Stomach smooth muscle (tissue), 2 donors: Measurements from ENCODE around the gene KCNJ6.
"Not testable (repeated sequence)": the region's sequence is repeated elsewhere in the genome, so short reads cannot be mapped to it uniquely, and the experiment has no call there.

ENCODE experiments used
- H3K27ac ChIP-seq: one replicate; pipeline ENCODE4 v1.7.0; 2013; ENCODE audit warnings: mild to moderate bottlenecking, low read length, inconsistent platforms
- H3K27me3 ChIP-seq, 2 donors: one replicate each; pipeline ENCODE4 v1.7.0; 2013; ENCODE audit warnings: low read length in 2 of 2; ENCODE audit not compliant: insufficient read depth in 2 of 2, control insufficient read depth in 1 of 2
- H3K36me3 ChIP-seq, 2 donors: one replicate each; pipeline ENCODE4 v1.7.0; 2013; ENCODE audit warnings: low read length in 2 of 2; ENCODE audit not compliant: control insufficient read depth in 2 of 2, insufficient read depth in 2 of 2
- H3K4me1 ChIP-seq: one replicate; pipeline ENCODE4 v1.7.0; 2013; ENCODE audit warnings: low read length; ENCODE audit not compliant: control insufficient read depth, insufficient read depth
- H3K4me3 ChIP-seq, 2 donors: one replicate each; pipeline ENCODE4 v1.7.0; 2013; ENCODE audit warnings: low read length in 2 of 2
- H3K9ac ChIP-seq, 2 donors: one replicate each; pipeline ENCODE4 v1.7.0; 2013; ENCODE audit warnings: low read length in 2 of 2, mild to moderate bottlenecking in 1 of 2
- H3K9me3 ChIP-seq, 2 donors: one replicate each; pipeline ENCODE4 v1.7.0; 2013; ENCODE audit warnings: low read length in 2 of 2; ENCODE audit not compliant: control insufficient read depth in 2 of 2
- donor health status: healthy.
- donor health status: Pancreatic carcinoma.

Gene KCNJ6

GRCh38 chr21:37761406-37761805 is 154.9 kb downstream of the KCNJ6 start:
- H3K27me3 ChIP-seq, result peaks cover 5 to 17% of the 10 kb centered on the region in 2 donors
- not testable (repeated sequence) for H3K36me3 ChIP-seq, H3K9me3 ChIP-seq, H3K27ac ChIP-seq, H3K4me1 ChIP-seq, H3K4me3 ChIP-seq, H3K9ac ChIP-seq

- Histone ChIP-seq H3K27ac (no peak overlapping the region), H3K36me3 (no peaks in the 10 kb centered on the region), H3K27me3 (peaks cover 5 to 17% of the 10 kb centered on the region in 2 donors), H3K9ac (no peak overlapping the region), H3K9me3 (no peaks in the 10 kb centered on the region), H3K4me3 (no peak overlapping the region), H3K4me1 (no peaks in the 10 kb centered on the region)
Measured at GRCh38 chr21:37759777-37760176, 156.5 kb downstream of the KCNJ6 start.

- Histone ChIP-seq H3K4me1 (no peaks in the 10 kb centered on the region), H3K4me3 (no peak overlapping the region), H3K36me3 (no peaks in the 10 kb centered on the region), H3K27me3 (peaks cover 5 to 17% of the 10 kb centered on the region in 2 donors), H3K9ac (no peak overlapping the region), H3K9me3 (no peaks in the 10 kb centered on the region), H3K27ac (no peak overlapping the region)
Measured at GRCh38 chr21:37758982-37759381, 157.3 kb downstream of the KCNJ6 start.

- H3K9me3 ChIP-seq, result no peaks in the 10 kb centered on the region
- no peak overlapping the region for H3K9ac ChIP-seq
- peaks cover 5 to 17% of the 10 kb centered on the region in 2 donors for H3K27me3 ChIP-seq
- H3K4me1 ChIP-seq, result no peaks in the 10 kb centered on the region
- no peaks in the 10 kb centered on the region for H3K36me3 ChIP-seq
- H3K4me3 ChIP-seq, result no peak overlapping the region
- H3K27ac ChIP-seq, result no peak overlapping the region
Measured at GRCh38 chr21:37757606-37758376, 158.5 kb downstream of the KCNJ6 start.

GRCh38 chr21:37753122-37753599 is 163.1 kb downstream of the KCNJ6 start:
- no peak overlapping the region for H3K9ac ChIP-seq
- no peak overlapping the region for H3K4me3 ChIP-seq
- H3K36me3 ChIP-seq, result no peaks in the 10 kb centered on the region
- no peaks in the 10 kb centered on the region for H3K4me1 ChIP-seq
- no peaks in the 10 kb centered on the region for H3K9me3 ChIP-seq
- peaks cover 2 to 3% of the 10 kb centered on the region in 2 donors for H3K27me3 ChIP-seq
- no peak overlapping the region for H3K27ac ChIP-seq

GRCh38 chr21:37751268-37751975 is 164.8 kb downstream of the KCNJ6 start:
- Histone ChIP-seq H3K9me3 (no peaks in the 10 kb centered on the region), H3K4me3 (no peak overlapping the region), H3K27me3 (peaks cover 0 to 3% of the 10 kb centered on the region in 2 donors), H3K9ac (no peak overlapping the region), H3K27ac (no peak overlapping the region), H3K36me3 (no peaks in the 10 kb centered on the region), H3K4me1 (no peaks in the 10 kb centered on the region)

GRCh38 chr21:37749132-37749531 is 167.1 kb downstream of the KCNJ6 start:
- Histone ChIP-seq H3K4me1 (no peaks in the 10 kb centered on the region), H3K9me3 (no peaks in the 10 kb centered on the region), H3K4me3 (no peak overlapping the region), H3K27ac (no peak overlapping the region), H3K9ac (no peak overlapping the region), H3K36me3 (no peaks in the 10 kb centered on the region), H3K27me3 (peaks cover 0 to 3% of the 10 kb centered on the region in 2 donors)

GRCh38 chr21:37748351-37748750 is 167.9 kb downstream of the KCNJ6 start:
- peaks cover 0 to 3% of the 10 kb centered on the region in 2 donors for H3K27me3 ChIP-seq
- no peak overlapping the region for H3K9ac ChIP-seq
- H3K27ac ChIP-seq, result no peak overlapping the region
- H3K4me3 ChIP-seq, result no peak overlapping the region
- H3K36me3 ChIP-seq, result no peaks in the 10 kb centered on the region
- H3K9me3 ChIP-seq, result no peaks in the 10 kb centered on the region
- no peaks in the 10 kb centered on the region for H3K4me1 ChIP-seq

- Histone ChIP-seq H3K27ac (no peak overlapping the region), H3K27me3 (peaks cover 0 to 3% of the 10 kb centered on the region in 2 donors), H3K9ac (no peak overlapping the region), H3K36me3 (no peaks in the 10 kb centered on the region), H3K9me3 (no peaks in the 10 kb centered on the region), H3K4me3 (no peak overlapping the region), H3K4me1 (no peaks in the 10 kb centered on the region)
Measured at GRCh38 chr21:37746849-37747248, 169.4 kb downstream of the KCNJ6 start.

GRCh38 chr21:37744551-37744950 is 171.7 kb downstream of the KCNJ6 start:
- Histone ChIP-seq H3K4me1 (no peaks in the 10 kb centered on the region), H3K4me3 (no peak overlapping the region), H3K9me3 (no peaks in the 10 kb centered on the region), H3K27me3 (peaks cover 0 to 3% of the 10 kb centered on the region in 2 donors), H3K36me3 (no peaks in the 10 kb centered on the region), H3K27ac (no peak overlapping the region), H3K9ac (no peak overlapping the region)

- Histone ChIP-seq H3K27me3 (no peaks in the 10 kb centered on the region), H3K4me3 (no peak overlapping the region), H3K4me1 (no peaks in the 10 kb centered on the region), H3K36me3 (no peaks in the 10 kb centered on the region), H3K9ac (no peak overlapping the region), H3K27ac (no peak overlapping the region), H3K9me3 (no peaks in the 10 kb centered on the region)
Measured at GRCh38 chr21:37742532-37742931, 173.7 kb downstream of the KCNJ6 start.
